ENCODE data around the gene C6orf47.

GRCh38 chr6:31669676-31670075, 9.1 kb upstream of the C6orf47 start, which contains the start of gene LY6G5B:
- no peak for TF ChIP-seq CTCF (IDR thresholded peaks at IDR 0.05 in 2 of 3, conservative IDR thresholded peaks at IDR 0.05 in 1 of 3; ENCODE audit: control insufficient read depth in 2 of 3, extremely low read depth in 1 of 3, insufficient read depth in 1 of 3, low read depth in 3 of 3, low read length in 3 of 3)
- no peak for TF ChIP-seq TCF12 (IDR thresholded peaks at IDR 0.05; ENCODE audit: low read depth, low read length)
- no peak for TF ChIP-seq WRNIP1 (IDR thresholded peaks at IDR 0.05; ENCODE audit: borderline replicate concordance, low read depth, low read length)
- no peak for TF ChIP-seq ATF3 (IDR thresholded peaks at IDR 0.05; ENCODE audit: borderline replicate concordance, extremely low read depth, low read depth, low read length)
- no peak for TF ChIP-seq EP300 (IDR thresholded peaks at IDR 0.05; ENCODE audit: borderline replicate concordance in 1 of 2, control insufficient read depth in 1 of 2, low read depth in 2 of 2, low read length in 2 of 2)
- no peak for TF ChIP-seq ATF2 (IDR thresholded peaks at IDR 0.05; ENCODE audit: low read length)
- no peak for TF ChIP-seq SMC3 (IDR thresholded peaks at IDR 0.05; ENCODE audit: borderline replicate concordance, low read length)
- TF ChIP-seq GABPA (IDR thresholded peaks at IDR 0.05; ENCODE audit: low read depth) = no peak
- TF ChIP-seq TARDBP (IDR thresholded peaks at IDR 0.05; ENCODE audit: borderline replicate concordance) = no peak
